ENCODE results near the gene KNDC1.

Gene KNDC1

DNA sequence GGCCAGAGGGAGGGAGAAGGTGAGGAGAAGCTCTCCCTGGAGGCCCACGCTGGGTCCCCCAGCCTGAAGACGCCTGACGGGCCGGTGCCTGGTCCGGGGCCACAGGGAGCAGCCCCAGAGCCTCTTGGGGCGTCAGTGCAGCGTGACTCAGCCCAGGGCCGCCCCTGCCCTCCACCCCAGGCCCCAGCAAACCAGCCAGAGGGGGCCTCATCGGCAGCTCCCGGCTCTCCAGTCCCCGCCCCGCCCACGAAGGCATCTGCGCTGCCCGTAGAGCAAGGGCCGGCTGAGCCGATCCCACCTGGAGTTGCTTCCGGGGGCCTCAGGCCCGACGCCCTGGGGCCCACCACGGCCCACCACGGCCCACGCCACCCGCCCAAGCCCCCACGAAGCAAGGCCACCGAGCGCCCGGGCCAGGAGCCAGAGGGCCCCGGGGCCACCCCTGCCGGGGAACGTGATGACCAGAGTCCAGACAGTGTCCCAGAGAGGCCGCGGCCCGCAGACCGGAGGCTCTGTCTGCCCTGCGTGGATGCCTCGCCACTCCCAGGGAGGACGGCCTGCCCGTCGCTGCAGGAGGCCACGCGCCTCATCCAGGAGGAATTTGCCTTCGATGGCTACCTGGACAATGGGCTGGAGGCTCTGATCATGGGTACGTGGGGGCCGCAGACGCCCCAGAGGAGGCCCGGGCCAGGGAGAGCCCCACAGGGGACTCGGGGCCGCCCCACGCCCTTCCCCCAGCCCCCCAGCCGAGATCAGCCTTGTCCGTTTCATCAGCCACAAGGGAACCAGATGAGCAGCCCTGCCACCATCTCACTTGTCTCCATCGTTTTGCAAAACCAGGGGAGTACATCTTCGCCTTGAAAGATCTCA lies 38.8 kb downstream of the KNDC1 start:
- no peak overlapping the region for H3K4me3 ChIP-seq (ENCODE audit: low read depth, low read length)
- no peak for DNase-seq (ENCODE audit: low read depth, low spot score)
- in situ Hi-C loops (cut with HindIII; ENCODE audit: low sequenced_read_pairs): no loop called here
- TF ChIP-seq, protein P1, sequence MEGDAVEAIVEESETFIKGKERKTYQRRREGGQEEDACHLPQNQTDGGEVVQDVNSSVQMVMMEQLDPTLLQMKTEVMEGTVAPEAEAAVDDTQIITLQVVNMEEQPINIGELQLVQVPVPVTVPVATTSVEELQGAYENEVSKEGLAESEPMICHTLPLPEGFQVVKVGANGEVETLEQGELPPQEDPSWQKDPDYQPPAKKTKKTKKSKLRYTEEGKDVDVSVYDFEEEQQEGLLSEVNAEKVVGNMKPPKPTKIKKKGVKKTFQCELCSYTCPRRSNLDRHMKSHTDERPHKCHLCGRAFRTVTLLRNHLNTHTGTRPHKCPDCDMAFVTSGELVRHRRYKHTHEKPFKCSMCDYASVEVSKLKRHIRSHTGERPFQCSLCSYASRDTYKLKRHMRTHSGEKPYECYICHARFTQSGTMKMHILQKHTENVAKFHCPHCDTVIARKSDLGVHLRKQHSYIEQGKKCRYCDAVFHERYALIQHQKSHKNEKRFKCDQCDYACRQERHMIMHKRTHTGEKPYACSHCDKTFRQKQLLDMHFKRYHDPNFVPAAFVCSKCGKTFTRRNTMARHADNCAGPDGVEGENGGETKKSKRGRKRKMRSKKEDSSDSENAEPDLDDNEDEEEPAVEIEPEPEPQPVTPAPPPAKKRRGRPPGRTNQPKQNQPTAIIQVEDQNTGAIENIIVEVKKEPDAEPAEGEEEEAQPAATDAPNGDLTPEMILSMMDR (IDR thresholded peaks at IDR 0.05; ENCODE audit: low read depth, low read length): no peak

DNA sequence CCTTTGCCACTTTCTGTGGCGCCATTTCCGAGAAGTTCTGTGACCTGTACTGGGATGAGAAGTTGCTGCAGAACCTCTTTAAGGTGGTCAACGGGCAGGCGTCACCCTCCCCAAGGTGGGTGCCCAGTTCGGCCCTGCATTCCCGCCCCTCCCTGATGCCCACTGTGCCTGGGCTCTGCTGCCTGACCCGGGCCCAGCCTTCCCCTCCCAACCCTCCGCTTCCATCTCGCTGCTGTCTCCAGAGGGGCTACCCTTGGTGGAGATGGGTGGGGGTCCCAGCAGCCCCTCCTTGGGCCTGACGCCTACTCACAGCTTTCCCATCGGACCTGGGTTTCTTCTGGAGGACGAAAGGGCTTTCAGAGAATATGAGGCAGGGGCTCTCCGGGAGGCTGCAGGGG lies 39.5 kb downstream of the KNDC1 start:
- no peak for DNase-seq (ENCODE audit: low read depth, low spot score)
- no peak overlapping the region for H3K4me3 ChIP-seq (ENCODE audit: low read depth, low read length)
- in situ Hi-C loops (cut with HindIII; ENCODE audit: low sequenced_read_pairs): no loop called here
- TF ChIP-seq, protein P1 (IDR thresholded peaks at IDR 0.05; ENCODE audit: low read depth, low read length): no peak

DNA sequence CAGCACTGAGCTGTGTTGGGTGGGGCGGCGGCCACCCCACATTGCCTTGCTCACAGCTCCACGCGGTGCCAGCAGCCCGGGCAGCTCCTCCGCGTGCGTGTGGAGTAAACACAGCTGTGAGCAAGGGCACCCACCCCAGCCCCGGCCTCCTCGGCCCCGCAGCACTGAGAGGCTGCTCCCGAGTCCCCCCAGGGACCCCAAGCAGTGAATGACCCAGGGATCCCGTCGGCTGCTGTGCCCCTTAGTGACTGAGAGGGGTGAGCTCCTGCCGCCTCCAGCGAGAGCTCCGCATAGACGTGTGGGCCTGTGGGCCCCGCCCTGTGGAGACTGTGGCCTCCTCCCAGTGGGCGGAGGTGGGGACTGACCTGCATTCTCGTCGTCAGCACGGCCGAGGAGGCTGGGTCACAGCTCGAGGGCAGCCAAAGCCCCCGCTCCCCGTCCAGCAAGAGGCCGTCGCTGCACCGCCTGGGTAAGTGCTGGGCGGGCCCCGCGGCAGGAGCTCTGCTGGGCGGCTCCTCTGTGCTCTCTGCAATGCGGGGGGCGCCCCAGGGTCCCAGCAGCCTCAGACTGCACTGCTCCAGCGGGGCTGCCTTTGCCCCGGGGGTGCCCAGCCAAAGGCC lies 40.1 kb downstream of the KNDC1 start:
- DNase-seq (ENCODE audit: low read depth, low spot score): no peak
- in situ Hi-C loops (cut with HindIII; ENCODE audit: low sequenced_read_pairs): no loop called here
- TF ChIP-seq, protein P1 (IDR thresholded peaks at IDR 0.05; ENCODE audit: low read depth, low read length): no peak
- no peak overlapping the region for H3K4me3 ChIP-seq (ENCODE audit: low read depth, low read length)

DNA sequence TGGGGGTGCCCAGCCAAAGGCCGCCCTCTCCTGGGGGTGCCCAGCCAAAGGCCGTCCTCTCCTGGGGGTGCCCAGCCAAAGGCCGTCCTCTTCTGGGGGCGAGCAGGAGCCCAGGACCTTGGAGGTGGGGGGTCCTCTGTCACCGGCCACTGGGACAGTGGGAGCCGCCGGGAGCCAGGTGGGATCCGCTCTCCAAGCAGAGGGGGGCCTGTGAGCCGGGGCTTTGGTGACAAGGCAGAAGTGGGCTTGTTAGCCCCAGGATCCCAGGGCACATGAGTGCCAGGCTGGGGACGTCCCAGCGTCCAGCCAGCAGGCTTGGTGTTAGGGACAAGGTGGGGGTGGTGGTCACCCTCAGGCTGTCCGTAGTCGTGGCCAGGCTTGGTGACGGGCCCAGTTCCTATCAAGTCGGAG lies 40.6 kb downstream of the KNDC1 start:
- TF ChIP-seq, protein P1 (IDR thresholded peaks at IDR 0.05; ENCODE audit: low read depth, low read length): no peak
- no peak for DNase-seq (ENCODE audit: low read depth, low spot score)
- H3K4me3 ChIP-seq (ENCODE audit: low read depth, low read length): no peak overlapping the region
- in situ Hi-C loops (cut with HindIII; ENCODE audit: low sequenced_read_pairs): no loop called here

DNA sequence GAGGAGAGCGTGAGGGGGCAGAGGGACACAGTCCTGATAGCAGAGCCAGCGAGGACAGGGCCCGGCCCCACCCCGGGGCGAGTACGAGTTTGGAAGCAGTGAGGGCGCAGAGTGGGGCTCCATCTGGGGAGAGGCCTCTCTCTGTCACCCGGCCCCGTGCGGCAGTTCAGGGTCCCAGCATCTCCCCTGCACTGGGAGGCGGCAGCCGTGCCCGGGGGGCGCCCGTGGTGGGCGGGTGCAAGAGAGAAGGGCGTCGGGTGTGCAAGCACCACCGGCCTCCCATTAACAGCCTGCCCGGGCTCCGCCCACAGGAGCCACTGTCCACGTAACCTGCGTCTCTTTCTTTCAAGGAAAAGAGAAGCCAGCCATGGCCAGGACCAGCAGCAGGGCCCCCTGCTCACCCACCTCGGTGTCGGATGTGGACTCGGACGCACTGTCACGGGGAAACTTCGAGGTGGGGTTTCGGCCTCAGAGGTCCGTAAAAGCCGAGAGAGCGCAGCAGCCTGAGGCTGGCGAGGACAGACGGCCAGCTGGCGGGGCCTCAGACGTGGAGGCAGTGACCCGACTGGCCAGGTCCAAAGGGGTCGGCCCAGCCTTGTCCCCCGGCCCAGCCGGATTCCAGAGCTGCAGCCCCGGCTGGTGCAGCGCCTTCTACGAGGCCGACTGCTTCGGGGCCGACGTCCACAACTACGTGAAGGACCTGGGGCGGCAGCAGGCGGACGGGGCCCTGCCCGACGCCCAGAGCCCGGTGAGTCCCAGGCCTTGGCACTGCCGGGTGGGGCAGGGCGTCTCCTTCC lies 41.3 kb downstream of the KNDC1 start:
- no peak for DNase-seq (ENCODE audit: low read depth, low spot score)
- in situ Hi-C loops (cut with HindIII; ENCODE audit: low sequenced_read_pairs): no loop called here
- TF ChIP-seq, protein P1 (IDR thresholded peaks at IDR 0.05; ENCODE audit: low read depth, low read length): no peak
- no peak overlapping the region for H3K4me3 ChIP-seq (ENCODE audit: low read depth, low read length)

DNA sequence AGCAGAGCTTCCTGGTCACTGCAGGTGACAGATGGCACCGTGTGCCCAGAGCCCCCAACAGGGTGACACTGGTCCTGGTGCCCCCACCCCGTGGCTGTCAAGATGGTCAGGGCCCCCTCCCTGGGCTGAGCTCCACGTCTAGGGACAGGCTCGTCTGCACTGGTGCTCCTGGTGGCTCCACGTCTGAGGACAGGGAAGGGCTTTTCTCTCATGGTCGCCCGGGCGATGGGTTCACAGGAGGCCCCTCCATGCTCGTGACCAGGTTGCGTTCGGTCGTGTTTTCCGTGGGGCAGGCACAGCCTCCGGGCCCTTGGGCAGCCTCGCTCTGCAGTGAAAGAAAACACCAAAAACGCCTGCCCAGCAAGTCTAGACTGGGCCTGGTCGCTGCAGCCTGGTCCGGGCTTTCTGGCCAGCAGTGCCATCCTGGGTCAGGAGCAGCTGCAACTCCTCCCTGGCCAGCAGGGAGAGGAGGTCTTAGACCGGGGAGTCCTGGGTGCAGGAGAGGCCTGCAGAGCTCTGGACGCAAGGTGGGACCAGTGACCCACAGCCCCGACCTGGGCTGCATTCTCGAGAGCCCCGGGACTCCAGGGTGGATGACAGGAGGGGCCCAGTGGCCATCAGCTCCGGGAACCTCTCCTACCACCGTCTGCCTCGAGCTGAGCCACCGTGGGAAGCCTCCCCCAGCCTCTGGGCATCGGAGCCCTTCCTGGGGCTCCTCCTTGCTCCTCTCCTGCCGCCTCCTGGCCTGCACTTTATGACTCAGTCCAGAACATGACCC lies 42.1 kb downstream of the KNDC1 start:
- H3K4me3 ChIP-seq (ENCODE audit: low read depth, low read length): no peak overlapping the region
- in situ Hi-C loops (cut with HindIII; ENCODE audit: low sequenced_read_pairs): no loop called here
- no peak for DNase-seq (ENCODE audit: low read depth, low spot score)
- TF ChIP-seq, protein P1 (IDR thresholded peaks at IDR 0.05; ENCODE audit: low read depth, low read length): no peak
